ENCODE results near the gene HEG1. TPM values are rescaled to one million over a fixed set of nuclear protein-coding genes. Genes with fewer than 3 reads are reported as not detected.

The HEG1 gene
- total and polyA plus RNA-seq, 2 of the 4 experiments (the other 2 are of a cell fraction): 25.6 to 43.4 TPM

DNA sequence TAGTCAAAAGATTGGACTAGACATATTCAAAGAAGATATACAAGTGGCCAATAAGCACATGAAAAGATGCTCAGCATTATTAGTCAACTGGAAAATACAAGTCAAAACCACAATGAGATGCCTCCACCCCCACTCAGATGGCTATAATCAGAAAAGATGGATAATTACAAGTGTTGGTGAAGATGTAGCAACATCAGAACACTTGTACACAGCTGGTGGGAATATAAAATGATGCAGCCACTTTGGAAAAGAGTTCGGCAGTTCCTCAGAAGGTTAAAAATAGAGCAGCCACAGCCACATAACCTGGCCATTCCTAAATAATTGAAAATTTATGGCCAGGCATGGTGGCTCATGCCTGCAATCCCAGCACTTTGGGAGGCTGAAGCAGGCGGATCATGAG, 38.4 kb downstream of the HEG1 start:
- H2AK5ac ChIP-seq (ENCODE audit: low read depth, low read length): no peak overlapping the region
- in situ Hi-C loops (cut with MboI; ENCODE audit: low sequenced_read_pairs) (no loop called here), dilution Hi-C loops (cut with HindIII; ENCODE audit: low sequenced_read_pairs, unreplicated experiment) (no loop called here), intact Hi-C loops (cut with micrococcal nuclease) (no loop called here)
- no peak for ATAC-seq (ENCODE audit: low read depth)
- TF ChIP-seq SMC3 (IDR thresholded peaks at IDR 0.05; ENCODE audit: low read depth, low read length) (no peak), MAZ (IDR thresholded peaks at IDR 0.05; ENCODE audit: borderline replicate concordance, low read depth, low read length) (no peak)
- TF ChIP-seq, protein P1, sequence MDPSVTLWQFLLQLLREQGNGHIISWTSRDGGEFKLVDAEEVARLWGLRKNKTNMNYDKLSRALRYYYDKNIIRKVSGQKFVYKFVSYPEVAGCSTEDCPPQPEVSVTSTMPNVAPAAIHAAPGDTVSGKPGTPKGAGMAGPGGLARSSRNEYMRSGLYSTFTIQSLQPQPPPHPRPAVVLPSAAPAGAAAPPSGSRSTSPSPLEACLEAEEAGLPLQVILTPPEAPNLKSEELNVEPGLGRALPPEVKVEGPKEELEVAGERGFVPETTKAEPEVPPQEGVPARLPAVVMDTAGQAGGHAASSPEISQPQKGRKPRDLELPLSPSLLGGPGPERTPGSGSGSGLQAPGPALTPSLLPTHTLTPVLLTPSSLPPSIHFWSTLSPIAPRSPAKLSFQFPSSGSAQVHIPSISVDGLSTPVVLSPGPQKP (IDR thresholded peaks at IDR 0.05; ENCODE audit: borderline replicate concordance, low read depth, low read length): no peak
- H3K36me3 ChIP-seq (ENCODE audit: control insufficient read depth, insufficient read depth, low read length): peaks cover 67% of the 10 kb centered on the region
- no peak overlapping the region for H2AFZ ChIP-seq (replicated peaks; ENCODE audit: low read length, poor library complexity)
- BruUV-seq (replicated peaks): no TSS peak
- H2BK15ac ChIP-seq (ENCODE audit: low read depth, low read length): no peak overlapping the region
- no peak overlapping the region for H4K8ac ChIP-seq (ENCODE audit: low read depth in 2 of 2, low read length in 2 of 2)
- CTCF ChIA-PET: no interaction called here
- H3K27ac ChIP-seq (ENCODE audit: insufficient read depth, low read length): no peak overlapping the region
- no peak overlapping the region for H3K18ac ChIP-seq (ENCODE audit: low read depth, low read length)
- no peak overlapping the region for H3K4ac ChIP-seq (ENCODE audit: low read depth, low read length)
- peaks cover 46% of the 10 kb centered on the region; the same call in 1 of the 2 replicates for H4K20me1 ChIP-seq (ENCODE audit: insufficient read depth, low read length)
- POLR2A ChIA-PET (ENCODE audit: unreplicated experiment): no interaction called here
- no peak overlapping the region for H3K14ac ChIP-seq (replicated peaks; ENCODE audit: low read depth, low read length)
- H2BK20ac ChIP-seq (ENCODE audit: low read depth, low read length): no peak overlapping the region
- no peak overlapping the region for H2AK9ac ChIP-seq (replicated peaks; ENCODE audit: low read depth, low read length, poor library complexity)
- H2BK5ac ChIP-seq (ENCODE audit: low read depth, low read length, poor library complexity, severe bottlenecking): no peak overlapping the region
- H4K5ac ChIP-seq (ENCODE audit: low read depth, low read length): no peak overlapping the region
- H2BK120ac ChIP-seq (ENCODE audit: low read depth, low read length): no peak overlapping the region
- no peak overlapping the region for H3K9ac ChIP-seq (ENCODE audit: low read depth, low read length)
- H3K4me1 ChIP-seq (ENCODE audit: control insufficient read depth, insufficient read depth, low read length): no peaks in the 10 kb centered on the region
- H3K9me3 ChIP-seq (ENCODE audit: control insufficient read depth, insufficient read depth, low read length): no peaks in the 10 kb centered on the region
- H3K79me1 ChIP-seq (ENCODE audit: low read depth in 1 of 2, low read length in 2 of 2): peaks cover 21 to 57% of the 10 kb centered on the region in 2 experiments; a peak in 3 of 4 replicates
- no peak overlapping the region for H3K56ac ChIP-seq (ENCODE audit: extremely low read depth, insufficient read depth, low read length)
- H3K9me1 ChIP-seq (ENCODE audit: insufficient read depth, low read length): peaks cover 18% of the 10 kb centered on the region
- H4K91ac ChIP-seq (ENCODE audit: insufficient read depth, low read depth, low read length): no peak overlapping the region
- no peak for DNase-seq
- H3K4me3 ChIP-seq (ENCODE audit: insufficient read depth, low read depth, low read length): no peak overlapping the region
- H3K23ac ChIP-seq (ENCODE audit: low read depth, low read length): no peak overlapping the region
- H3K27me3 ChIP-seq (ENCODE audit: control insufficient read depth, insufficient read depth, low read length): no peaks in the 10 kb centered on the region
- no peak overlapping the region for H3K4me2 ChIP-seq (ENCODE audit: low read depth, low read length)
- WGBS, 2 experiments (ENCODE audit: extremely low coverage in 2 of 2, insufficient read length in 1 of 2): 100% methylated on average over 1 of the region's 2 CpGs; no CpG with 5 or more reads in 1 of the 2 experiments
